ENCODE results near the gene ZNF350.
"Not testable (repeated sequence)": the region's sequence is repeated elsewhere in the genome, so short reads cannot be mapped to it uniquely, and the experiment has no call there.

Gene ZNF350

GRCh38 chr19:52020506-52020905 lies 33.9 kb upstream of the ZNF350 start:
- H3K27ac ChIP-seq, result no peak overlapping the region
- TF ChIP-seq CTCF (IDR thresholded peaks at IDR 0.05) (no peak), ZFX (IDR thresholded peaks at IDR 0.05; ENCODE audit: borderline replicate concordance) (no peak)

GRCh38 chr19:52010674-52011073 lies 24.0 kb upstream of the ZNF350 start:
- H3K27ac ChIP-seq, result no peak overlapping the region
- TF ChIP-seq CTCF (IDR thresholded peaks at IDR 0.05) (no peak), ZFX (IDR thresholded peaks at IDR 0.05; ENCODE audit: borderline replicate concordance) (no peak)

- no peak for TF ChIP-seq ZFX (IDR thresholded peaks at IDR 0.05; ENCODE audit: borderline replicate concordance)
- no peak for TF ChIP-seq CTCF (IDR thresholded peaks at IDR 0.05)
- peak within 1 kb of the TSS; percentile 80 for H3K27ac ChIP-seq
These were observed 21.3 kb upstream of the ZNF350 start, which contains the start of gene ZNF615 for GRCh38 chr19:52007806-52008557. ZNF615 (minus strand) TSS chr19:52008211; CDS start chr19:52003711, 4,500 bp downstream.

GRCh38 chr19:52007451-52007805 lies 20.8 kb upstream of the ZNF350 start:
- no peak for TF ChIP-seq CTCF (IDR thresholded peaks at IDR 0.05)
- TF ChIP-seq ZFX (IDR thresholded peaks at IDR 0.05; ENCODE audit: borderline replicate concordance), result no peak
- peak overlapping the region; percentile 80 for H3K27ac ChIP-seq

- TF ChIP-seq CTCF (IDR thresholded peaks at IDR 0.05), result no peak
- TF ChIP-seq ZFX (IDR thresholded peaks at IDR 0.05; ENCODE audit: borderline replicate concordance), result no peak
- no peak overlapping the region for H3K27ac ChIP-seq
These were observed 7.5 kb upstream of the ZNF350 start for GRCh38 chr19:51994048-51994644.

GRCh38 chr19:51993422-51993821 lies 6.8 kb upstream of the ZNF350 start:
- no peak overlapping the region for H3K27ac ChIP-seq
- TF ChIP-seq ZFX (IDR thresholded peaks at IDR 0.05; ENCODE audit: borderline replicate concordance) (no peak), CTCF (IDR thresholded peaks at IDR 0.05) (no peak)

- no peak overlapping the region for H3K27ac ChIP-seq
- TF ChIP-seq ZFX (IDR thresholded peaks at IDR 0.05; ENCODE audit: borderline replicate concordance) (no peak), CTCF (IDR thresholded peaks at IDR 0.05) (no peak)
These were observed 3.3 kb downstream of the ZNF350 start for GRCh38 chr19:51983361-51983760.

- H3K27ac ChIP-seq, result not testable (repeated sequence)
These were observed 5.7 kb downstream of the ZNF350 start for GRCh38 chr19:51980926-51981325.

Measured in 22Rv1 (cell line).